B cell (primary cell): ENCODE measurements around the gene AK8. TPM values are rescaled to one million over a fixed set of nuclear protein-coding genes. Genes with fewer than 3 reads are reported as not detected.

Experiments used
- ATAC-seq: fragments of 200-7000 bp; cut with Tn5 transposase; one replicate; pipeline ENCODE4 v1.10.0; 2021; ENCODE audit warnings: low read depth, mild to moderate bottlenecking, moderate number of reproducible peaks, moderate library complexity
- CTCF ChIA-PET: fragments of 350-600 bp; sonication (Branson Sonifier 250); formaldehyde crosslinking; loops from one replicate; lab custom pipeline; 2021; ENCODE audit warnings: antibody characterized with exemption, inconsistent platforms; lab: Charles Lee
- POLR2A ChIA-PET: fragments of 350-600 bp; sonication (Branson Sonifier 250); formaldehyde crosslinking; loops from one replicate; lab custom pipeline; 2021; ENCODE audit warnings: antibody characterized with exemption; lab: Charles Lee
- DNase-seq: peaks from one replicate; pipeline ENCODE4 v3.0.0; 2013
- H2AFZ ChIP-seq: 2 replicates; pipeline ENCODE4 v1.6.1; 2012; ENCODE audit warnings: mild to moderate bottlenecking, low read depth, low read length; ENCODE audit not compliant: insufficient read depth, poor library complexity, severe bottlenecking
- H3K27ac ChIP-seq, 2 donors: 1 replicate in 1 of 2; 2 replicates in 1 of 2; pipeline ENCODE4 v1.5.1; 2012 to 2013; ENCODE audit warnings: low read length in 2 of 2, mild to moderate bottlenecking in 2 of 2, moderate library complexity in 1 of 2
- H3K27me3 ChIP-seq, 4 experiments: fragments of 200-600 bp in 1 of 4; sonication (generic) in 1 of 4; replicated peaks in 1 of 4; 1 replicate in 2 of 4; 2 replicates in 2 of 4; pipeline versions ENCODE4 v1.6.1 to v1.7.0; 2013 to 2016; ENCODE audit warnings: low read length in 3 of 4, mild to moderate bottlenecking in 2 of 4, mixed read lengths in 1 of 4, moderate library complexity in 1 of 4; ENCODE audit not compliant: insufficient read depth in 4 of 4, control insufficient read depth in 3 of 4; ENCODE audit errors: control extremely low read depth in 1 of 4
- H3K36me3 ChIP-seq, 2 experiments: replicated peaks in 1 of 2; 1 replicate in 1 of 2; 2 replicates in 1 of 2; pipeline versions ENCODE4 v1.6.1 to v1.7.1; 2013; ENCODE audit warnings: low read length in 1 of 2; ENCODE audit not compliant: insufficient read depth in 2 of 2, control insufficient read depth in 1 of 2; ENCODE audit errors: control extremely low read depth in 1 of 2, extremely low read depth in 1 of 2
- H3K4me1 ChIP-seq, 2 donors: fragments of 200-600 bp in 1 of 2; sonication (generic) in 1 of 2; 1 replicate in 1 of 2; 2 replicates in 1 of 2; pipeline versions ENCODE4 v1.5.1 to v1.6.1; 2013 to 2017; ENCODE audit warnings: low read length in 2 of 2; ENCODE audit not compliant: control insufficient read depth in 2 of 2, insufficient read depth in 2 of 2
- H3K4me2 ChIP-seq: replicated peaks from 2 replicates; pipeline ENCODE3; 2012; ENCODE audit warnings: mild to moderate bottlenecking, low read depth, low read length; ENCODE audit not compliant: poor library complexity, severe bottlenecking
- H3K4me3 ChIP-seq, 5 experiments: fragments of 200-600 bp in 1 of 5; sonication (generic) in 1 of 5; 1 replicate in 3 of 5; 2 replicates in 2 of 5; pipeline versions ENCODE4 v1.5.1 to v1.7.0; 2011 to 2016; ENCODE audit warnings: low read length in 4 of 5, mild to moderate bottlenecking in 4 of 5, low read depth in 2 of 5, control low read depth in 1 of 5, moderate library complexity in 1 of 5; ENCODE audit not compliant: insufficient read depth in 1 of 5; ENCODE audit errors: control extremely low read depth in 1 of 5, extremely low read depth in 1 of 5
- H3K79me2 ChIP-seq: fragments of 200-600 bp; sonication (generic); one replicate; pipeline ENCODE4 v1.6.0; 2016; ENCODE audit warnings: low read length; ENCODE audit not compliant: control insufficient read depth, insufficient read depth
- H3K9ac ChIP-seq: fragments of 200-600 bp; sonication (generic); 2 replicates; pipeline ENCODE4 v1.6.1; 2017; ENCODE audit warnings: mild to moderate bottlenecking, low read length, moderate library complexity
- H3K9me3 ChIP-seq, 3 donors: one replicate each; pipeline versions ENCODE4 v1.6.1 to v1.7.1; 2013; ENCODE audit warnings: low read length in 2 of 3; ENCODE audit not compliant: control insufficient read depth in 2 of 3, insufficient read depth in 1 of 3; ENCODE audit errors: control extremely low read depth in 1 of 3
- H4K20me1 ChIP-seq: 2 replicates; pipeline ENCODE4 v1.6.0; 2012; ENCODE audit warnings: mild to moderate bottlenecking, low read length; ENCODE audit not compliant: insufficient read depth, control insufficient read depth, poor library complexity, severe bottlenecking
- H3K27ac Mint-ChIP-seq: one replicate; pipeline ENCODE4 v1.8.0; 2021; ENCODE audit warnings: mixed read lengths
- H3K27me3 Mint-ChIP-seq: one replicate; pipeline ENCODE4 v1.8.0; 2021; ENCODE audit warnings: mixed read lengths
- H3K4me1 Mint-ChIP-seq: one replicate; pipeline ENCODE4 v1.8.0; 2021; ENCODE audit warnings: mixed read lengths
- H3K4me3 Mint-ChIP-seq: one replicate; pipeline ENCODE4 v1.8.0; 2021; ENCODE audit warnings: mixed read lengths
- H3K9me3 Mint-ChIP-seq: one replicate; pipeline ENCODE4 v1.8.0; 2022; ENCODE audit warnings: mixed read lengths; ENCODE audit not compliant: insufficient read depth
- CTCF ChIP-seq: fragments of 200-600 bp; IDR thresholded peaks from one replicate; pipeline ENCODE4 v1.8.0; 2022; ENCODE audit warnings: antibody characterized with exemption, mild to moderate bottlenecking
- EZH2 ChIP-seq: IDR thresholded peaks from 2 replicates; pipeline ENCODE4 v1.6.1; 2012; ENCODE audit warnings: borderline replicate concordance, low read depth, mild to moderate bottlenecking, moderate library complexity, low read length; ENCODE audit not compliant: insufficient read depth, poor library complexity, severe bottlenecking
- WGBS: methylation state at CpG from one replicate; pipeline ENCODE4 v1.1.5; 2013; ENCODE audit warnings: missing lambda C conversion rate; ENCODE audit not compliant: insufficient coverage; 5-methylcytosine and 5-hydroxymethylcytosine counted together
- intact Hi-C: fragments of 100-400 bp; cut with micrococcal nuclease; formaldehyde crosslinking; loops from one replicate; pipeline ENCODE4 v1.10.0; 2022
- polyA plus RNA-seq: library from polyadenylated mRNA; depleted of rRNA; stranded (reverse); fragments of >200 nt; gene quantifications from 2 replicates; pipeline ENCODE4 v1.2.3, GENCODE V29; 2012
- total RNA-seq, 2 donors: library from RNA; stranded (reverse); fragments of 120-200 nt in 1 of 2; gene quantifications; 1 replicate in 1 of 2; 2 replicates in 1 of 2; pipeline versions ENCODE4 v1.2.3 to v1.2.4, GENCODE V29; 2013 to 2022

AK8 gene
- total and polyA plus RNA-seq, 2 donors (not counting 1 experiment from before 2014, with no cell fraction given), result 1.9 to 8.6 TPM

GRCh38 chr9:132798817-132799790, 79.0 kb downstream of the AK8 start:
- WGBS, result 54% methylated on average over 26 of the region's 27 CpGs
- Histone ChIP-seq H3K9me3 (no peaks in the 10 kb centered on the region), H2AFZ (no peak overlapping the region), H3K27ac (no peak overlapping the region), H4K20me1 (no peaks in the 10 kb centered on the region), H3K4me2 (no peak overlapping the region), H3K27me3 (peaks cover 0 to 21% (median 0%) of the 10 kb centered on the region in 4 experiments), H3K4me1 (peaks cover 4 to 8% of the 10 kb centered on the region in 2 donors), H3K79me2 (no peaks in the 10 kb centered on the region), H3K4me3 (no peak overlapping the region), H3K9ac (no peak overlapping the region), H3K36me3 (no peaks in the 10 kb centered on the region)
- TF ChIP-seq CTCF (no peak), EZH2 (no peak)
- H3K27ac Mint-ChIP-seq, result no peak overlapping the region
- peaks cover 29% of the 10 kb centered on the region for H3K27me3 Mint-ChIP-seq
- H3K4me3 Mint-ChIP-seq, result no peak overlapping the region
- no peak for ATAC-seq
- H3K9me3 Mint-ChIP-seq, result no peaks in the 10 kb centered on the region
- intact Hi-C loops, result no loop called here
- ChIA-PET CTCF (interaction anchor here (0.6 to 3.6 kb wide), 16 partner anchors 15 to 387 kb away, joined by 3 to 40 read pairs (median 4); partner anchors contain the start of gene GTF3C4), POLR2A (no interaction called here)
- peaks cover 5% of the 10 kb centered on the region for H3K4me1 Mint-ChIP-seq
- DNase-seq, result no peak
